Subcutaneous adipose tissue (tissue), 4 donors: ENCODE measurements around the gene ATP8B1. TPM values are rescaled to one million over a fixed set of nuclear protein-coding genes. Genes with fewer than 3 reads are reported as not detected.

Experiments used
- small RNA-seq: library from RNA; depleted of rRNA; stranded (forward); fragments of <200 nt; gene quantifications from one replicate; pipeline ENCODE3, GENCODE V24; 2016
- total RNA-seq, 4 donors: library from RNA; depleted of rRNA; stranded (reverse); fragments of >200 nt; gene quantifications; one replicate each; pipeline ENCODE4 v1.1.0, GENCODE V29; 2016
- TF ChIP-seq, protein P1 (sequence below): fragments of 450-650 bp; IDR thresholded peaks from one replicate; pipeline ENCODE4 v1.5.1; 2016; ENCODE audit warnings: low read depth, mild to moderate bottlenecking, control low read depth, antibody characterized with exemption, moderate library complexity

Gene ATP8B1
- total RNA-seq, 4 donors from 2014 or later, result 7.5 to 14.3 (median 9.2) TPM

DNA sequence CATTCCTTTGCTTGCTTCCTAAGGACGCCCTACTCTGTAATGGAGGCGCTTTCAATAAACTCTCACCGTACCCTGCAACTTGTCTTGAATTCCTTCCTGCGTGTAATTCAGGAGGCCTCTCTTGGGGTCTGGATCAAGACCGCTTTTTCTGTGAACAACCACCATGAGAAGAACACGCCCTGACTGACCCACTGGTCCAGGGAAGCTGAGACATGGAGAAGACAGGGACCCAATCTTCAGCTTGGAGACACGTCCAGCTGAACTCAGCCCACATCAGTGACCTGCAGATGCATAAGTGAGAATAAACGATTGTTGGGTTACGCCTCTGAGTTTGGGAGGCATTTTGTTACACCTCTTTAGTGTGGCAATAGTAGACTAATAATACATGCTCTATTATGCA is 173.7 kb downstream of the ATP8B1 start:
- TF ChIP-seq, protein P1, sequence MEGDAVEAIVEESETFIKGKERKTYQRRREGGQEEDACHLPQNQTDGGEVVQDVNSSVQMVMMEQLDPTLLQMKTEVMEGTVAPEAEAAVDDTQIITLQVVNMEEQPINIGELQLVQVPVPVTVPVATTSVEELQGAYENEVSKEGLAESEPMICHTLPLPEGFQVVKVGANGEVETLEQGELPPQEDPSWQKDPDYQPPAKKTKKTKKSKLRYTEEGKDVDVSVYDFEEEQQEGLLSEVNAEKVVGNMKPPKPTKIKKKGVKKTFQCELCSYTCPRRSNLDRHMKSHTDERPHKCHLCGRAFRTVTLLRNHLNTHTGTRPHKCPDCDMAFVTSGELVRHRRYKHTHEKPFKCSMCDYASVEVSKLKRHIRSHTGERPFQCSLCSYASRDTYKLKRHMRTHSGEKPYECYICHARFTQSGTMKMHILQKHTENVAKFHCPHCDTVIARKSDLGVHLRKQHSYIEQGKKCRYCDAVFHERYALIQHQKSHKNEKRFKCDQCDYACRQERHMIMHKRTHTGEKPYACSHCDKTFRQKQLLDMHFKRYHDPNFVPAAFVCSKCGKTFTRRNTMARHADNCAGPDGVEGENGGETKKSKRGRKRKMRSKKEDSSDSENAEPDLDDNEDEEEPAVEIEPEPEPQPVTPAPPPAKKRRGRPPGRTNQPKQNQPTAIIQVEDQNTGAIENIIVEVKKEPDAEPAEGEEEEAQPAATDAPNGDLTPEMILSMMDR, result no peak

DNA sequence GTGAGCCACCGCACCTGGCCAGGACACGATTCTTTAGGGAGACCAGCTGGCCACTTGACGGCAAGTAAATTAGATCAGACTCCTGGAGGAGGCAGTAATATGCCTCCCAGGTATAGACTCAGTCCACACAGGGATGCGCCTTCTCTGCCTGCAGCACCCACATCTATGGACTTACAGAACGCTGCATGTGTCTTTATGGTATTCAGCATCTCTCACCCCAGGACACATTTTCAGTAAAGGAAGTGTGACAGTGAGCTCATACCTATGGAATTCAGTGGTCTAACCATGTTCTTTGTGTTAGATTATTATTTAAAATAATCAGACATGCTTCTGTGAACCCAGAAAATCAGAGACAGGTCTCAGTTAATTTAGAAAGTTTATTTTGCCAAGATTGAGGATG is 175.6 kb downstream of the ATP8B1 start:
- TF ChIP-seq, protein P1, result no peak

DNA sequence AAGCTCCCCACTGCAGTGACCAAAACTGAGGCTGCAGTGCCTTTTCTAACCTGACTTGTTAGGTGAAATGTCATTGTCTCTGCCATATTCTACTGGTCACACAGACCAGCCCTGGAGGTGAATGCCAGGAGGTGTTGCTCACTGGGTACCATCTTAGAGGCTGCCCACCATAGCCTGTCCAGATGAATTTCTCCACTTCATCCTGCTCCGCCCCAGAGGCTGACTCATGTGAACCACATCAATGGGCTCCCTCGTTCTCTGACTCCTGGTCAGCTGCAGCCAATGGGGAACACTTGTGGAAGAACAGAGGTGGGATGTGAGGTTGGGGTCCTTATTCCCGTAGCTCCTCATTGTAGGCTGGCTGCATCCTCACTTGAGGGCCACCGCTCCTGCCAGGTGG is 178.1 kb downstream of the ATP8B1 start:
- TF ChIP-seq, protein P1, result no peak

DNA sequence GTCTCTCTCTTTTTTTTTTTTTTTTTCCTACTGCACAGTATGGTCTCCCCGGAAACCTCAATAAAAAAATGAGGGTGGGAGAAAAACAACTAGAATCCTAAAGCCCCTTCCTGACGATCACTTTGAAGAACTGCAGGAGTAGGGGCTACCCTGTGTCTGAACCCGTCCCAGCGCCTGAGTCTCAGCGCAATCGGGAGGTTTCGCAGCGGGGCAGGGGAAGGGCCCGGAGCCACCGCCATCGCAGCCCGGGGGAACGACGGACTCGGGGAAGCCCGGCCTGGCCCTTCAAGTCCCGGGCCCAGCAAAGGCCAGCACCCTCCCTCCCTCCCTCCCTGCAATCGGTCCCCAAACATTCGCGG is 181.9 kb downstream of the ATP8B1 start:
- TF ChIP-seq, protein P1, result no peak

DNA sequence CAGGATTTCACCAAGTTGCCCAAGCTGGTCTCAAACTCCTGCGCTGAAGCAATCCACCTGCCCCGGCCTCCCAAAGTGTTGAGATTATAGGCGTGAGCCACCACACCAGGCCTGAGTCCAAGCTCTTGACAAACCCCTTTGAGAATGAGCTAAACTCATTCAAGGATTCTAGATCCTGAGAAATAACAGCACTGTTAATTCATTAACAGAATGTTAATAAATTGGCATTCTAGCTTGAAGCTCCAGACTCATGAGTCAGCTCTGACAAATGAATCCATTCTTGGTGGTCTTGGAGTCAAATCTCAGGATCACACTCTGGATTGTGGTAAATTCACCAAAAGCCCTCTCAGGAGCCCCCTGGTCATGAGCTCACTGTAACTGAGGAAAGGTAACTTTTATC is 183.2 kb downstream of the ATP8B1 start:
- TF ChIP-seq, protein P1, result no peak

DNA sequence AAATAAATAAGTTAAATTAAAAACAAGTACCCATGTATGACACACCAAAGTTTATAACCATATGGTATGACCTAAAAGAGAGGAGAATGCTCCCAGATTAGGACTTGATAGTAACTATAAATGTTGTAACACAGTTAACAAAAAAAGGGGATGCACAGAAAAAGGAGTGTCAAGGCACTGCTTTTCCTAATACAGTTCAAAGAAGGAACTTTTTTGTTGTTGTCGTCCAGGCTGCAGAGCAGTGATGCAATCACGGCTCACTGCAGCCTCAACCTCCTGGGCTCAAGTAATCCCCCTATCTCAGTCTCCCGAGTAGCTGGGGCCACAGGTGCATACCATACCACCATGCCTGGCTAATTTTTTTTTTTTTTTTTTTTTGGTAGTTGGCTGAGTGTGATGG is 184.2 kb downstream of the ATP8B1 start:
- TF ChIP-seq, protein P1, result no peak

DNA sequence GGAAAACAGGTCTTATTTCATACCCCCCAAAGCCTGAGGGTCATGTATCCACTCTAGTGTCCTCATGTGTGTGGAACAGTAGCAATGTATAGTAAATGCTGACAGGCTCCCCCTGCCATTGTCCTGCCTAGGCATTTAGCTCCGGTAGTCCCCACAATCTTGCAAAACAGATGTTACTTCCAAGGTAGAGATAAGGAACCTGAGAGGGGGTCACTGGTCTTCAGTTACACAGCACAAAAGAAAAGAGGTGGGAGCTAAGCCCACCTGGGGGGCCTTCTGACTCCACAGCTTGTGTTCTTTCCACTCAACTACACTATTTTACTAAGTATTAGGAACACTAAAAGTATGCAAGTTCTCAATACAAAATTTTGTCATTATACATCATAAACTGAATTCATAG is 199.2 kb downstream of the ATP8B1 start:
- TF ChIP-seq, protein P1, result no peak

Small RNA genes within 50 kb of the gene (small RNA-seq; reads per million reads assigned to genes)
- not detected for gene RNU6-742P

Other genes with a start within 250 kb of the ATP8B1 start
- gene FECH, start 216.6 kb downstream of the ATP8B1 start, total RNA-seq, result 10 to 100 TPM; 26.0 to 58.8 (median 37.8) TPM
- gene NARS1, start 181.5 kb downstream of the ATP8B1 start, total RNA-seq, result 100 to 1,000 TPM; 103 to 125 (median 115) TPM
- 10 to 100 TPM; 32.5 to 65.6 (median 43.4) TPM for gene NEDD4L, start 240.9 kb upstream of the ATP8B1 start, total RNA-seq